Femur (tissue), 1 donor: ENCODE data around the gene SYNE4.
A peak's percentile ranks its signal among the peaks of the same experiment; 100 is the strongest.

Experiments used
- DNase-seq: peaks from one replicate; pipeline ENCODE4 v3.0.0-alpha.2; 2017

Gene SYNE4

DNA sequence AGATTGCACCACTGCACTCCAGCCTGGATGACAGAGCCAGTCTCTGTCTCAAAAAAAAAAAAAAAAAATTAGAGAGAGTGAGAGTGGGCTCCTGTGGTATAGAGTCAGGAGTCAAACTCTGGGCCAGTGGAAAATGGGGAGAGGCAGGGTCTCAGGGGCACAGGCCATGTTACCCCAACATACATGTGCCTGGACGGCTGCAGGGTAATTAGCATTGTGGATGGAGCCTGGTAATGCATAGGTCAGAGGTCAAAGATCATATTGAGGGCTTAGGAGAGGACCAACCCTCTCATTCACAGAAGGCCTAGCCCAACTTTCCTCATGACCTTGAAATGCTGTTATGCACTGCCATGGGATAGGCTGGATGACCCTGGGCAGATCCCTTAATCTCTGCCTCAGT is 16.9 kb upstream of the SYNE4 start:
- no peak for DNase-seq

DNA sequence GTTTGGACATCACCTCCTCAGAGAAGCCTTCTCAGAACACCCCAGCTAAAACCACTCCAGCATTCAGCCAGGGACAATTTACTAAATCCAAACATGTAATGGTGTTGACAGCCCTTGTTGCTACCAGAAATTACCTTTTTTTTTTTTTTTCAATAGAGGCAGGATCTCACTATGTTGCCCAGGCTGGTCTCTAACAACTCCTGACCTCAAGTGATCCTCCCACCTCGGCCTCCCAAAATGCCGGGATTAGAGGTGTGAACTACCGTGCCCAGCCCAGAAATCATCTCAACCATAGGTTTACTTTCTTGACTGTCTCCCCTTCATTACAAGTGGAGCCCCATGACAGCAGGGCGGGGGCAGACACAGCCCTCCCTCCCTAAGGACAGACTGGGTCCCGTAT is 14.8 kb upstream of the SYNE4 start:
- no peak for DNase-seq

DNA sequence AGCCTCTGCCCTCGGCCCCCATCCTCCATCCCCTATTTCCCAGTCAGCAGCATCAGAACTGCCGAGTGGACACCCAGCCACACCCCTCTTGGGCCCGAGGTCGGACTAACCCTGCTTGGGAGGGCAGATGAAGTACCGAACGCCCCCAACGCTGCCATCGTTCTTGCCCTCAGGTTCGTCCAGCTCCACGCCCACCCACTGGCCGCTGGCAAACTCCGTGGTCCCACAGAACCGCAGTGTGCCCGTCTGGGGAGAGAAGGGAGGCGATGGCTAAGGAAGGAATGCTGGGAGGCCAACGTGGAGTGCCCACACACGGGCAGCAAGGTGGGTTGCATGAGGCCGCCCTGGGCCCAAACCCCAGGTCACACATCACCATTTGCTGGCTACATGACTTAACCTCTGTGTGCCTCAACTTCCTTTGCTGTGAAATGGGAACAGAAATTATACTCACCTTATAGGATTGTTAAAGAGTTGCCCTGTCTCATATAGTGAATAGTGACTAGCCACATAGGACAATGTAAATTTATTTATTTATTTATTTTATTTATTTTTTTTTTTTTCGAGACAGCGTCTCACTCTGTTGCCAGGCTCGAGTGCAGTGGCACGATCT is 10.6 kb upstream of the SYNE4 start:
- no peak for DNase-seq

DNA sequence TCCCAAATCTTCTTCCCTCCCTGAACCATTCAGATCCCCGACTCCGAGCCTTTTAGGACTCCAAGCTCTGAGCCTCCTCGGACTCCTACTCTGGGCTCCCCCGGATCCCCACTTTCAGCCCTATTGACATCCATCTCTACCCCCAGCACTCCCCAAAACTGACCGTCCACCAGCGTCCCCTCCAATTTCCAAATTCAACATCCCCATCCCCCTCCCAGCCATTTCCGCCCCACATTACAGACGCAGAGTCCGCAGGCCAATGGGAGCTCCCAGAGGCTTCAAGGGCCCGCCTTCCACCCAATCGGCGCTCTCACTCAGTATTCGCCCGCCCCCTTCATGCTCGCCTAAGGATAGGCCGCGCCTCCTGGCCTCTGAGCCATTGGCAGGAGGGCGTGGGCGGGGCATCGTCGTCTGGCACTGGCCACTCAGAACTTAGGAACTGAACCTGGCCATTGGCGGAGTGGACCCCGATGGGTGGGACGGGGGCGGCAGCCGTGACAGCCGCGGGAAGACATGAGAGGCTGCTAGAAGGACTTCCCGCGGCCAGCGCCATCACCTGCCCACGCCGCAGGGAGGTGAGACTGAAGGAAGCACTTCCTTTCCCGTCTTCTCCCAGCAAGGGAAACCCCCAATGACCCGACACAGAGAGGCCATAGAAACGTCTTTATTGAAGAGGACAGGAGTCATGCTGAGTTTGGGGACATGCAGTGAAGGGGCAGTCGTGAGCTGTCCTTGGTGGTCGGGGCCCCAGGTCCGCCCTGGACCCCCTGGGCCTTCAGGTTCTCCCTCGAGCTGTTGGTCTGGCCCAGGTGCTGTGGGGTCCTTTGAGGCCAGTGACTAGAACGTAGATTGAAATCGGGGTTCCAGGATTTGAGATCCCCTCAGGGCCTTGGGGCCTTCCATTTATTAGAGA is 5.7 kb upstream of the SYNE4 start, which contains the start of gene ALKBH6:
Gene ALKBH6 (minus strand): TSS at position 202 of the 913 bp plus-strand sequence. CDS start 816 bp downstream, outside the sequence.
- DNase-seq = peak; percentile 100

DNA sequence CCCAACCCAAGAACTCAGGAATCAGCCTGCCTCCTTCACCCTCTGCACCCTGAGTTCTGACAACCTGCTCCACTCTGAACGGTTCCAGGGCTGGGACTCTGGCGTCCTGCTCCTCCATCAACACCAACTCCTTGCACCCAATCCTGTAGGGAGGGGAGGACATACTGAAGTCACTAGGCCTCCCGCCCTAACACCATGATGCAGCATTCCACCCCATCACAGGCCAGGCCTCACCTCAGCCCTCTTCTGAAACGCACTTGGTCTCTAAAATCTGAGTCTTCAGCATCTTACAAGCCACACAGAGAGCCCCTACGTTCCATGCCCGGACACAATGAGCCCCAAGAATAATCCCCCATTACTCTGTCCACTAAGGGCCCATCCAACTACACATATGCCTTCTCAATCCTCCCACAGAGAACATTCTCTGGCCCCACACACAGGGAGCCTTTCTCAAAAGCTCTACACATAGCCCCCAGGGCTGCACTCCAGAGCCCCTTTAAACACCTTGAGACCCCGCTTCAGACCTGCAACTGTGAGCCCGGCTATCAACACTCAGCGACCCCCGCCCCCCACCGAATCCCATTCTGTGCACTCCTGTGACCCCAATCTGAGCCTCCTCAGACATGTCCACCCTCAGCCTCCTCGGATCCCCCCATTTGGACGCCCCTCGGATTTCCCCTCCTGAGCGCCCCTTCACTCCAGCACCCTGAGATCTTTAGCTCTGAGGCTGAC is 4.8 kb upstream of the SYNE4 start:
- no peak for DNase-seq

DNA sequence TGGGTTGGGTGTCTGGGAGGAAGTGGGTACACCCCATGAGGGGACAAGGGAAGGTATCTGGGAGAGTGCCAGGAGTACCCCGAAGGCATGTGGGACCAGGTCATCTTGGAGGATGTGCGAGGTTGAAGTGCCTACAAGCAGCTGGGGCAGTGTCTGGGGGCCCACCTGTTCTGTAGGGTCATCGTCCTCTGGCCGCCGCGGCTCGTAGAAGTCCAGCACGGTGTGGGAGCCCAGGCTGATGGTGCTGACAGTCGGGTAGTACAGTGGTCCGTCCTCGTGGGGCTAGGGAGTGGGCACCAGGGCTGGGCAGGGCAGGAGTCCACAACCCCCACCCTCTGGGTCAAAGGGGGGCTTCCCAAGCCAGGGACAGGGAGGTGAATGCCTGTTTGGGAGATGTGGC is 1.8 kb upstream of the SYNE4 start:
- DNase-seq = no peak

DNA sequence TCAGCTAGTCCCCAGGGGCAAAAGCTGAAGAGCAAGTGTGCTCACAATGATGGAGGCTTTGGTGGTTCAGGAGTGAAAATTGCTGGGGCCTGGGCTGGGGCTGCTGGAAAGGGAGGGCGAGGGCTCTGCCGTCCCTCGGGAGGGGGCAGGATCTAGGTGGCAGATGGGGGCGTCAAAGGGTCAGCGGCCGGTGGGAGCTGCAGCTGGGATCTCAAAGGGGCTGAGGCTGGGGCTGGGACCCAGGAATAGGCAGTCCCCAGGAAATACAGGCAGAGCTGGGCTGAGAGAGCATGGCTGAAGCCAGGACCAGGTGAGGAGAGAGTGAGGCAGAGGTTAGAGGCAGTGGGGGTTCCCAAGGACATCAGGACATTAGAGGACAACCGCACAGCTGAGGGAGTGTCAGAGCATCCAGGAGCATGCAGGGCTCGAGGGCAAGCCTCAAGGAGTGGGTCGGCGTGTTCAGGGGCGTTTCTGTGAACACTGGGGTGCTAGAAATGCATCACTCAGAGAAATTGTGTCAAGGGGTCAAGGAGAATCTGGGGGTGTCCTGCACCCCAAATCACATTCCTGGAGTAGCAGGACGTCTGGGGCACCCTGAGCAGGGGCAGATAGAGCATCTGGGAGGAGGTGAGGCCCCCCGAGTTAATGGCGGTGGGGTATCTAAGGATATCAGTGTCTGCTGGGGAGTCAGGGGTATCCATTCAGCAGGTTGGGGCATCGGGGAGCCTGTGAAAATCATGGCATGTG is 1.2 kb upstream of the SYNE4 start:
- DNase-seq = no peak

DNA sequence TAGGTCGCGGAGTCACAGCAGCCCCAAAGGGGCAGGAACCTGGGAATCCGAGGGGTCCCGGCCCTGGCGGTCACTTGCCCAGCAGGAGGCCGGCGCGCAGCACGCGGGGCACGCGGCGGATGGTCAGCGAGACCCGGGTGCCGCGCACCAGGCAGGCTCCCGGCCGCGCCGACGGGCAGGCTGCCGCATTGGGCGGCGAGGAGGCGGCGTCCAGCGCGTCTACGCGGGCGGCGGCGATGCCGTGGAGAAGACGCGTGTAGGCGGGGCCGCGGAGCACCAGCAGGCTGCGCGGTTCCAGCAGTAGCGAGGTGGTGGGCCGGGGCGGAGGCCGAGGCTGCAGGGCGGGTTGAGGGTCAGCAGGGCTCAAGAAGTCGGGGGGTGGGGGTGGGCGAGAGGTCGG is 607 bp upstream of the SYNE4 start:
- DNase-seq = peak; percentile 73

DNA sequence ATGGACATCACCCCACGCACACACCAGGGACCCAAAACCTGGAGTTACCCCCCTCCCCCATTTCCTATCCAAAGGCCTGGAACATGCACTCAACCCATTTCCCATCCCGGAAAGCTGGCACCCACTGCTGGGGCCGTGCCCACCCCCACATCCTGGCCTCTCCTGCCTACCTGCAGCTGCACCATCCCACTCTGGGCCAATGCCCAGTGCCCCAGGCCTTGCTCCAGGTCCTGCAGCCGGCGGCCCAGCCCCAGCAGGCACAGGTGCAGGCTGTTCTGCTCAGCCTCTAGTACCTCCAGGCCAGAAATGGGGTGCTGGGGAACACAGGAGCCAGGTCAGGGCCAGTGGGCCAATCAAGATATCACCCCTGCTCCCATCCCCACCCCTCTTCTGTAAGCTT is 1.7 kb downstream of the SYNE4 start:
- DNase-seq = no peak

DNA sequence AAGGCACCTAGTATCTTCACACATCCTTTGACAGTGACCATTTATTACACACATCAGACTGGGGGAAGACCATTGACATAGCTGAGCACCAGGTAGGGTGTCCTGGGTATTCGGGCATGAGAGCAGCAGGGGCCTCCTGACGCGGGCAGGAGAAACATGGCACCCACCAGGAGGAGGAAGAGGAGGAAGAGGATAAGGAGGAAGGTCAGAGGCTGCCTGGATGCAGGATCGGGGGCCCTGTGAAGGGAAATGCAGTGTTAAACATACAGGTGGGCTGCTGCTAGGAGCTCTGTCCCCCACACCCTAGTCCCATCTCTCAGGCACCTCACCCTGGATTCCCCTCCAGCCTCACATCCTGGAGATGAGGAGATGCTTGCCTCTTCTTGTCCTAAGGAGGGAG is 5.3 kb downstream of the SYNE4 start:
- no peak for DNase-seq

DNA sequence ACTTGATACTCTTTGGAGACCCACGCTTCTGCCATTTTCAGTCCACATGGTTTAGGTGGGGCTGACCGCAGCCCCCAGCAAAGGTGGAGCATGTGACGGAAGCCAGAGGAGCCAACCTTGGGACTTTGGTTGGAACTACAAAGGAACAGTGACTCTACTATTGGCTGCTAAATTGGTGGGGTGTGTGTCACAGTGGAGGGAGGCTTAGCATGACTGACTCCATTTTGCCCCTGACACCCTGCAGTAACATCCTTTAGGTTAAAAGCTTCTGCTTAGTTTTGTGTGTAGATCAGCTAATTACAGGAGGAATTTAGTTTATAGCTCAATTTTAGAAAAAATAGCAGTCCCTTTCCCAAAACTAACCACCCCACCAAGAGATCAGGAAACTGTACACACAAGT is 7.0 kb downstream of the SYNE4 start:
- DNase-seq = no peak

DNA sequence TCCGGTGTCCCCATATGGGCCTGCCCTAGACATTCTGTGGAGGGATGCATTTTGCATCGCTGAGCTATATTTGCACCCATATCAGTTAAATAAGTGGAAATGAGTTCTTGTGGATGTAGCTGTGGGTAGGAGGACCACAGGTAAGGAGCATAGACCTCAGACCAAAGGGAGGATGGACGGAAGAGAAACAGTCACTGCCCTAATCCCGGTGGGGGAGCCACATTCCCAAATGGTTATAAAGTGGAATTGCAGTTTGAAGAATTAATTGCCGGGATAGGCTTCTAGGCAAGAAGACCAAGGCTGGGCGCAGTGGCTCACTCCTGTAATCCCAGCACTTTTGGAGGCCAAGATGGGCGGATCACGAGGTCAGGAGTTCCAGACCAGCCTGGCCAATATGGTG is 11.8 kb downstream of the SYNE4 start:
- no peak for DNase-seq

DNA sequence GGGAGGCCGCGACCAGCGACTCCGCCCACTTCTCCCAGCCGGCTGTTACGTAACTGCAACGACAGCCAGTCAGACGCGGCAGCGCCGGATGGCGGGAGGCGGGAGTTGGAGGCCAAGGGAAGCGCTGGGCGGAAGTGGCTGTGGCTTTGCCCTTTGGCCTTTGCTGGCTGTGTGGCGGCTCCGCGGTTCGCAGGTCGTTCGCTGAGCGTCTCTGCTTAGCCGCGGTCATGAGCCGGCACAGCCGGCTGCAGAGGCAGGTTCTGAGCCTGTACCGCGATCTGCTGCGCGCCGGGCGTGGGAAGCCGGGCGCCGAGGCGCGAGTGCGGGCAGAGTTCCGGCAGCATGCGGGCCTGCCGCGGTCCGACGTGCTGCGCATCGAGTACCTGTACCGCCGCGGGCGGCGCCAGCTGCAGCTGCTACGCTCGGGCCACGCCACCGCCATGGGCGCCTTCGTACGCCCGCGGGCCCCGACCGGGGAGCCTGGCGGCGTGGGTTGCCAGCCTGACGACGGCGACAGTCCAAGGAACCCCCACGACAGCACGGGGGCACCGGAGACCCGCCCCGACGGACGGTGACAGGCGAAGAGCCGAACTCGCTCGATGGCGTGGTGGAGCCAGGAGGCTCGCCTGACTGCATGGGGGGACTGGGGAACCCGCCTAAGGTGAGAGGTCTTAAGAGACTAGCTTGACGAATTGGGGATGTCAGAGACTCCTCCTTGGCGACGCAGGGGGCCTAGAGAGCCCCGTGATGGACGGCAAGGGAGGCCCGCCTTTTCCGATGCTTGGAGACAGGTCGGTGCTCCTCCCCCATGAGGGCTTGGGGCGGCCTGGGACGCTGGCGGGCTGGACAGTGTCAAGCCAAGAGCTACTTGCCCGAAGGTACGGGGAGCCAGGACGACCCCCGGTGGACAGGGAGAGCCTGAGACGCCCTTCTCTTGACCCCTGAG is 13.3 kb downstream of the SYNE4 start, which contains the start of gene SDHAF1:
Gene SDHAF1 (plus strand): TSS at position 141 of the 946 bp plus-strand sequence. CDS start 87 bp downstream, at position 228.
- DNase-seq = peak; percentile 97

DNA sequence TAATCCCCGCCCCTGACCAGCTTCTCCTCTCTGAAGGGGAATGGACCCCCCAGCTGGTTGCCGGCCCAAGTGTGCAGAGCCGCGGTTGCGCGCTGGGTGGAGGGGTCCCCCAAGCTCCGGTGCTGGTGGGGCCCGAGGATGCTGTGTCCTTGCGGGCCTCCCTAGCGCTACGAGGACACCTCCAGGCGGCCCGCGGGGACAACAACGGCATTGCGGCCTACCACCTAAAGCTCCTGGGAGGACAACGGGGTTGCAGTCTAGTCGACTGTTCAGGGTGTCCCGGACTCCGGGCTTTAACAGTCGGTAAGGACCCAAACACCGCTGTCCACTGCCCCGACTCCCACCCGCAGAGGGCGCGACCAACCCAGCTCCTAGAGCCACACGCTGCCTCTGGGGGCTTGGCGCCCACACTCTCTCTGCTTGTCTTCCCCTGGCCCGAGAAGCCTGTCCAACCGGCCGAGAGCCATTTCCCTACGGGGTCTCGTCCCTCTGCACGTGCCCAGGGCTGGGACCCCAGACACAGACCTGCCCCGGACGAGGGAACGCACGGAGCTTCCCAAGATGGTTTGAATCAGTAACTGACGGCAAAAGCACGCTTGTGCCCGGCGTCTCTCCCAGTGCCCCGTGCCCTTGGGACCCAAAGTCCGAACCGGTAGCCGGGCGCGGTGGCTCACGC is 14.6 kb downstream of the SYNE4 start:
- no peak for DNase-seq

DNA sequence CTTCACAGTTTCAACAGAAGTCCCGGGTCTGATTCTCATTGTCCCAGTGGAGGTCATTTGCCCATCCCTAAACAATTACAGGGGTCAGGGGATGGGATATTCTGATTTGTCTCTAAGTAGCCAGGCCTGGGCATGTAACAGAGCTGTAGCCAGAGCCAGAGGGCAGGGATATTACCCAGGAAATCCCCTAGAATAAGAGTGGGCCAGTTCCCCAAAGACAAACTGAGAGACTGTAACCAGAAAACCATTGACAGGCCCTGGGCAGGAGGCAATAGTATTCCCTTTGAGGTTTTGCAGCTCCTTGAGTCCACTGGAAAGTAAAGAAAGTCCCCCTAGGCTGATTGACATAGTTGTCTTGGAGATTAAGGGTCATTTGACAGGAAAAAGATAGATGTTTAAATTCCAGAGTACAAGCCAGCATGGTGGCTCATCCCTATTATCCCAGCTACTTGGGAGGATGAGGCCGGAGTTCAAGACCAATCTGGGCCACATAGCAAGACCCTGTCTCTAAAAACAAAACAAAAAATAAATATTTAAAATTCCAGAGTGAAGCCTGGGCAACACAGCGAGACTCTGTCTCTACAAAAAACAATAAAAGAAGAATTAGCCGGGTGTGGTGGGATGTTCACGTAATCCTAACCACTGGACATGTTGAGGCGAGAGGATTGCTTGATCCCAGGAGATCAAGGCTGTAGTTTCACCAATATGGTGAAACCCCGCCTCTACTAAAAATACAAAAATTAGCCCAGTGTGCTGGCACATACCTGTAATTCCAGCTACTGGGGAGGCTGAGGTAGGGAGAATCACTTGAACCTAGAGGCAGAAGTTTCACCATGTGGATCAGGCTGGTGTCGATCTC is 15.5 kb downstream of the SYNE4 start:
- DNase-seq = no peak

DNA sequence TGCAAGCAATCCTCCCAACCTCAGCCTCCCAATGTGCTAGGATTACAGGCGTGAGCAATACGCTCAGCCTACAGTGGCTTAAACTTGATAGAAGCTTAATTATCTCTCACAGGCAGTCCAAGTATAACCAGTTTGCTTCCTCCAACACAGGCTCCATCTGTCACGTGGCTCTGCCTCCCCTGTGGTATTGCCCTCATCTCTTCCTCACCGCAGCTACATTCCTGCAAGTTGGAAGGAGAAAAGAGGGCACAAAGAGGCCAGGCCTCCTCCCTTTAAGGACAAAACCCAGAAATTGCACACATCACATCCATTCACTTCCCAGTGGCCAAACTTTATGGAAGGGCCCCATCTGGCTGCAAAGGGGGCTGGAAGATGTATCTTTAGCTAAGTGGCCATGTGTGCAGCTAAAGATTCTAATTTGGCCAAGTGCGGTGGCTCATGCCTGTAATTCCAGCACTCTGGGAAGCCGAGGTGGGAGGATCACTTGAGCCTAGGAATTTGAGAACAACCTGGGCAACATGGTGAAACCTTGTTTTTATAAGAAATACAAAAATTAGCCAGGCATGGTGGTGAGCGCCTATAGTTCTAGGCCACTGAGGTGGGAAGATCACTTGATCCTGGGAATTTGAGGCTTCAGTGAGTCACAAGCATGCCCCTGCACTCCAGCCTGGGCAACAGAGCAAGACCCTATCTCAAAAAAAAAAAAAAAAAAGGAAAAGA is 16.7 kb downstream of the SYNE4 start:
- DNase-seq = no peak

DNA sequence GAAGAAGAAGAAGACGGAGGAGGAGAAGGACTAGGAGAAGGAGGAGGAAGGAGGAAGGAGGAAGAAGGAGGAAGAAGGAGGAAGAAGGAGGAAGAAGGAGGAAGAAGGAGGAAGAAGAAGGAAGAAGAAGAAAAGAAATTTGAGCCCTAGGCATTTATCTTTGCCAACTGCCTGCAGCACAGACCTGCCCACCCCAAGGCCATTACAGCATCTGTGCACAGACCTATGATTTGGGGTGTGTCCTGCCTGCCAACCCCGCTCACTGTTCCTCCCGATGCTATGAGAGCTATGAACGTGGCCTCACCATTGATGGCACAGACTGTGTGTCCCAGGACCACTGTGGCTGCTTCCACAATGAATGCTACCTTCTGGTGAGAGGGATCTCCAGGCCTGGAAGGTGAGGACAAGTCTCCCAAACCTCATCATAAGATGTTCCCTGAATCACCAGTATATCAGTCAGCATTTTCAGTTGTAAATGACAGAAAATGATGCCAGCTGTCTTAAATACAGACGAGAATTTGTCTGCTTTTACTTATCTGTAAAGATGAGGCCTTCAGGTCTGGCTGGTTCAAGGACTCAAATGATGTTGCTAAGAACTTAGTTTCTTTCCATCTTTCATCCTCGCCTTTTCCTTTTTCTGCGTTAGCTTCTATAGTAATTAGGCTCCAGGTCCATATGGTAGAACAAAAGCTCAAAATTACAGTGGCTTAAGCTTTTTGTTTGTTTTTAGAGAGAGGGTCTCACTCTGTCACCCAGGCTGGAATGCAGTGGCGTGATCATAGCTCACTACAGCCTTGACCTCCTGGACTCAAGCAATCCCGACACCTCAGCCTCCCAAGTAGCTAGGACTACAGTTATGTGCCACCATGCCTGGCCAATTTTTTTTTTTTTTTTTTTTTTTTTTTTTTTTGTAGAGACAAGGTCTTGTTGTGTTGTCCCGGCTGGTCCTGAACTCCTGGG is 17.6 kb downstream of the SYNE4 start:
- no peak for DNase-seq

DNA sequence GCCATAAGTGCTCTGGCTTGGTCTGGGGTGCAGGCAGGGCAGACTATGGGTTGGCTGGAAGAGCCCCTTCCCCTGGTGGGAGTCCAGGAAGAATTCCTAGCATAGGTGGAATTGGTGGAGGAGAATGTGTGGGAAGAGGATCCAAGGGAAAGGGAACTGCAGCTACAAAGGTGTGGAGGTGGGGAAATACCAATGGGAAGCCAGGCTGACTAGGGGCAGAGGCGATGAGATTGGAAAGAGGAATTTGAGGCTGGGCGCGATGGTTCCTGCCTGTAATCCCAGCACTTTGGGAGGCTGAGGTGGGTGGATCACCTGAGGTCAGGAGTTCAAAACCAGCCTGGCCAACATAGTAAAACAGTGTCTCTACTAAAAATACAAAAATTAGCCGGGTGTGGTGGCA is 18.5 kb downstream of the SYNE4 start:
- DNase-seq = no peak
